ENCODE measurements around the gene LY6G6F. TPM values are rescaled to one million over a fixed set of nuclear protein-coding genes. Genes with fewer than 3 reads are reported as not detected.

The LY6G6F gene
- total RNA-seq, 1 donor from 2014 or later: not detected

DNA sequence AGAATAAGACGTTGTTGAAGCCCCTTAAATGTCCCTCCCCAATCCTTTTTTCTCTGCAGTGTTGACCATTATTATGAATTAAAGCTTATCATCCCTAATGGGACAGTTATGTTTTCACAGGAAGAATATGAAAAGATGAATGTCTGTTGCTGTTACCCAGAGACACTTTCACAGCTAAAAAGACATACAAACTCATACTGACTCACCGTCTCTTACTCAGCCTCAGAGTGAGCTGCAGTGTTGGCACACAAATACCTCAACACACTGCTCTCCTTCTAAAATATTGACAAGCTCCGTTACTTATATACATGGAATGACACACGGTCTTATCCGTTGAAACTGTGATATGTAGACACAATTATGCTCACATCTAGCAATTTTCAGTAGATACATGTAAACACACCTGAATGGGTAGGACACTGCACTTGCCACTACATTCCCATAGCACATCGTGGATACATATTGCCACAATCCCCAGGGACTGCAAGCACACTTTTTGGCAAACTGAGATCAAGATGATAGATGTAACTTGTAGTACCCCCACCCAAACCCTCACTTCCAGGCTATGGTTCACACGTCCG, 46.2 kb downstream of the LY6G6F start:
- no peaks in the 10 kb centered on the region for H3K36me3 ChIP-seq (ENCODE audit: control insufficient read depth, insufficient read depth, low read length)
- H3K27me3 ChIP-seq (ENCODE audit: control insufficient read depth, insufficient read depth, low read length): no peaks in the 10 kb centered on the region
- TF ChIP-seq, protein P1, sequence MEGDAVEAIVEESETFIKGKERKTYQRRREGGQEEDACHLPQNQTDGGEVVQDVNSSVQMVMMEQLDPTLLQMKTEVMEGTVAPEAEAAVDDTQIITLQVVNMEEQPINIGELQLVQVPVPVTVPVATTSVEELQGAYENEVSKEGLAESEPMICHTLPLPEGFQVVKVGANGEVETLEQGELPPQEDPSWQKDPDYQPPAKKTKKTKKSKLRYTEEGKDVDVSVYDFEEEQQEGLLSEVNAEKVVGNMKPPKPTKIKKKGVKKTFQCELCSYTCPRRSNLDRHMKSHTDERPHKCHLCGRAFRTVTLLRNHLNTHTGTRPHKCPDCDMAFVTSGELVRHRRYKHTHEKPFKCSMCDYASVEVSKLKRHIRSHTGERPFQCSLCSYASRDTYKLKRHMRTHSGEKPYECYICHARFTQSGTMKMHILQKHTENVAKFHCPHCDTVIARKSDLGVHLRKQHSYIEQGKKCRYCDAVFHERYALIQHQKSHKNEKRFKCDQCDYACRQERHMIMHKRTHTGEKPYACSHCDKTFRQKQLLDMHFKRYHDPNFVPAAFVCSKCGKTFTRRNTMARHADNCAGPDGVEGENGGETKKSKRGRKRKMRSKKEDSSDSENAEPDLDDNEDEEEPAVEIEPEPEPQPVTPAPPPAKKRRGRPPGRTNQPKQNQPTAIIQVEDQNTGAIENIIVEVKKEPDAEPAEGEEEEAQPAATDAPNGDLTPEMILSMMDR (IDR thresholded peaks at IDR 0.05; ENCODE audit: insufficient read depth, low read length, poor library complexity, severe bottlenecking): no peak
- no peak overlapping the region for H3K4me3 ChIP-seq (ENCODE audit: low read depth, low read length)
- no peak for DNase-seq (ENCODE audit: low read depth)

DNA sequence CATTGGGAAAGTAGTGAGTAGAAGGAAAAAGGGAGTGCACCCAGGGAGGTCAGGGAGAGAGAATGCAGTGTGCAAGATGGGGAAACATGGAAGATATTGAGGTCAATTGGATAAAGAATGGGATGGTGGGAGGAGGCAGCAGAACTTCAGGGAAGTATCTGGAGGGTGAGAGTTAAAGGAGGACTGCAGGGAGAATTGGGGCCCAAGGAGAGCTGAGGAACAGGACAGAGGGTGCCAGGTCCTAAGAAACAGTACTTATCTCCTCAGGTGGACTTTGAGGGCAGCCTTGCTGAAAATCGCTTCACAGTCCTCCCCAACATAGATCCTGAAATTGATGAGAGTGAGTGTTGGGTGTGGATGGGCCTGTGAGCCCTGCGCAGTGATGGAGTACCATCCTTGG, 51.6 kb downstream of the LY6G6F start:
- Histone ChIP-seq H3K4me3 (ENCODE audit: low read depth, low read length) (no peak overlapping the region), H3K36me3 (ENCODE audit: control insufficient read depth, insufficient read depth, low read length) (no peaks in the 10 kb centered on the region), H3K27me3 (ENCODE audit: control insufficient read depth, insufficient read depth, low read length) (no peaks in the 10 kb centered on the region)
- TF ChIP-seq, protein P1 (IDR thresholded peaks at IDR 0.05; ENCODE audit: insufficient read depth, low read length, poor library complexity, severe bottlenecking): no peak
- no peak for DNase-seq (ENCODE audit: low read depth)

Other genes starting within 250 kb of the LY6G6F start
- 6.9 and 8.1 TPM in 2 replicates for gene MICB, start 208.7 kb upstream of the LY6G6F start, total RNA-seq
- gene MCCD1, start 177.9 kb upstream of the LY6G6F start, total RNA-seq: not detected in 2 replicates
- 290 and 412 TPM in 2 replicates for gene DDX39B, start 164.9 kb upstream of the LY6G6F start, total RNA-seq
- gene ATP6V1G2, start 160.3 kb upstream of the LY6G6F start, total RNA-seq: 0.67 and 2.7 TPM in 2 replicates
- gene NFKBIL1, start 159.3 kb upstream of the LY6G6F start, total RNA-seq: 41.9 and 44.0 TPM in 2 replicates
- gene LTA, start 134.6 kb upstream of the LY6G6F start, total RNA-seq: 0.92 TPM in 1 of 2 replicates, not detected in the other
- gene TNF, start 131.3 kb upstream of the LY6G6F start, total RNA-seq: 16.7 and 18.6 TPM in 2 replicates
- gene LTB, start 124.4 kb upstream of the LY6G6F start, total RNA-seq: 19.3 and 21.4 TPM in 2 replicates
- gene LST1, start 120.6 kb upstream of the LY6G6F start, total RNA-seq: 0.42 TPM in 1 of 2 replicates, not detected in the other
- not detected in 2 replicates for gene NCR3, start 113.9 kb upstream of the LY6G6F start, total RNA-seq
- 0.33 TPM in 1 of 2 replicates, not detected in the other for gene AIF1, start 91.6 kb upstream of the LY6G6F start, total RNA-seq
- gene PRRC2A, start 86.2 kb upstream of the LY6G6F start, total RNA-seq: 117 and 143 TPM in 2 replicates
- gene BAG6, start 54.2 kb upstream of the LY6G6F start, total RNA-seq: 468 and 473 TPM in 2 replicates
- 1.3 and 1.8 TPM in 2 replicates for gene APOM, start 51.0 kb upstream of the LY6G6F start, total RNA-seq
- 19.0 and 24.9 TPM in 2 replicates for gene C6orf47, start 46.1 kb upstream of the LY6G6F start, total RNA-seq
- gene GPANK1, start 41.9 kb upstream of the LY6G6F start, total RNA-seq: 17.7 and 22.0 TPM in 2 replicates
- 366 and 405 TPM in 2 replicates for gene CSNK2B, start 40.8 kb upstream of the LY6G6F start, total RNA-seq
- 2.8 and 6.0 TPM in 2 replicates for gene LY6G5B, start 36.9 kb upstream of the LY6G6F start, total RNA-seq
- gene LY6G5C, start 25.8 kb upstream of the LY6G6F start, total RNA-seq: not detected in 2 replicates
- 43.8 and 45.5 TPM in 2 replicates for gene ABHD16A, start 3.5 kb upstream of the LY6G6F start, total RNA-seq
- gene LY6G6D, start 8.5 kb downstream of the LY6G6F start, total RNA-seq: not detected in 2 replicates
- not detected in 2 replicates for gene LY6G6C, start 14.9 kb downstream of the LY6G6F start, total RNA-seq
- 0.29 TPM in 1 of 2 replicates, not detected in the other for gene MPIG6B, start 16.5 kb downstream of the LY6G6F start, total RNA-seq
- gene DDAH2, start 22.4 kb downstream of the LY6G6F start, total RNA-seq: 91.5 and 106 TPM in 2 replicates
- 494 and 498 TPM in 2 replicates for gene CLIC1, start 29.7 kb downstream of the LY6G6F start, total RNA-seq
- gene MSH5, start 33.1 kb downstream of the LY6G6F start, total RNA-seq: 8.9 and 13.1 TPM in 2 replicates
- 1.1 and 2.2 TPM in 2 replicates for gene SAPCD1, start 55.8 kb downstream of the LY6G6F start, total RNA-seq
- gene VWA7, start 70.5 kb downstream of the LY6G6F start, total RNA-seq: 1.5 and 3.1 TPM in 2 replicates
- gene VARS1, start 88.9 kb downstream of the LY6G6F start, total RNA-seq: 165 and 181 TPM in 2 replicates
- gene LSM2, start 100.1 kb downstream of the LY6G6F start, total RNA-seq: 78.6 and 89.0 TPM in 2 replicates
- 0.46 and 1.1 TPM in 2 replicates for gene HSPA1L, start 108.4 kb downstream of the LY6G6F start, total RNA-seq
- gene HSPA1A, start 108.7 kb downstream of the LY6G6F start, total RNA-seq: 54.6 and 67.0 TPM in 2 replicates
- 68.3 and 79.1 TPM in 2 replicates for gene HSPA1B, start 120.9 kb downstream of the LY6G6F start, total RNA-seq
- 142 and 152 TPM in 2 replicates for gene NEU1, start 156.0 kb downstream of the LY6G6F start, total RNA-seq
- gene SLC44A4, start 172.1 kb downstream of the LY6G6F start, total RNA-seq: 17.7 and 26.1 TPM in 2 replicates
- 55.7 and 59.3 TPM in 2 replicates for gene EHMT2, start 190.8 kb downstream of the LY6G6F start, total RNA-seq
- 3.0 and 4.9 TPM in 2 replicates for gene ZBTB12, start 195.2 kb downstream of the LY6G6F start, total RNA-seq
- 0.07 and 0.63 TPM in 2 replicates for gene C2, start 220.9 kb downstream of the LY6G6F start, total RNA-seq
- 1.9 and 13.8 TPM in 2 replicates for gene CFB, start 239.2 kb downstream of the LY6G6F start, total RNA-seq

All from kidney epithelial cell (primary cell).